ENCODE measurements around the gene YPEL4. TPM values are rescaled to one million over a fixed set of nuclear protein-coding genes. Genes with fewer than 3 reads are reported as not detected.
A peak's percentile ranks its signal among the peaks of the same experiment; 100 is the strongest.

Gene YPEL4
- total RNA-seq, 4 donors from 2014 or later, result 0.31 to 0.68 (median 0.49) TPM

- ATAC-seq, result no peak
- in situ Hi-C loops (cut with MboI; ENCODE audit: low sequenced_read_pairs in 4 of 4), result no loop called here
Observed at GRCh38 chr11:57601297-57601696, 48.4 kb downstream of the YPEL4 start.

GRCh38 chr11:57599381-57599780, 50.3 kb downstream of the YPEL4 start:
- intact Hi-C loops (cut with DNase I; ENCODE audit: low total_unique reads), result loop anchor here (2.0 kb wide), 1 partner anchor 37 kb away; no protein-coding TSS in a partner anchor
- no peaks in the 10 kb centered on the region for H3K9me3 ChIP-seq
- H3K27me3 ChIP-seq, result peaks cover 4 to 16% (median 6%) of the 10 kb centered on the region in 3 donors
- DNase-seq (no peak), ATAC-seq (no peak)
- no peaks in the 10 kb centered on the region for H3K36me3 ChIP-seq
- H3K4me3 ChIP-seq, result peak overlapping the region; percentile 51 to 64 (median 60)
- H3K27ac ChIP-seq, result peak overlapping the region; percentile 76 to 90 (median 84)
- TF ChIP-seq POLR2A (IDR thresholded peaks at IDR 0.05) (no peak), CTCF (IDR thresholded peaks at IDR 0.05 in 4 of 5, conservative IDR thresholded peaks at IDR 0.05 in 1 of 5) (no peak)
- in situ Hi-C loops (cut with MboI; ENCODE audit: low sequenced_read_pairs in 4 of 4), result no loop called here
- peaks cover 0 to 7% of the 10 kb centered on the region in 2 donors for H3K4me1 ChIP-seq

More at GRCh38 chr11:57601297-57601696, 48.4 kb downstream of the YPEL4 start:
- intact Hi-C loops (cut with DNase I; ENCODE audit: low total_unique reads), result no loop called here
- H3K27ac ChIP-seq, result no peak overlapping the region
- no peaks in the 10 kb centered on the region for H3K9me3 ChIP-seq
- peaks cover 0 to 7% of the 10 kb centered on the region in 2 donors for H3K4me1 ChIP-seq
- H3K4me3 ChIP-seq, result no peak overlapping the region
- no peak for TF ChIP-seq POLR2A (IDR thresholded peaks at IDR 0.05)
- TF ChIP-seq CTCF (IDR thresholded peaks at IDR 0.05 in 4 of 5, conservative IDR thresholded peaks at IDR 0.05 in 1 of 5), result no peak
- H3K36me3 ChIP-seq, result no peaks in the 10 kb centered on the region
- H3K27me3 ChIP-seq, result peaks cover 4 to 16% (median 6%) of the 10 kb centered on the region in 3 donors
- DNase-seq, result no peak

GRCh38 chr11:57598831-57599155, 50.9 kb downstream of the YPEL4 start:
- no peak for ATAC-seq
- H3K36me3 ChIP-seq, result no peaks in the 10 kb centered on the region
- in situ Hi-C loops (cut with MboI; ENCODE audit: low sequenced_read_pairs in 4 of 4), result no loop called here

GRCh38 chr11:57597916-57598830, 51.5 kb downstream of the YPEL4 start:
- H3K27me3 ChIP-seq, result peaks cover 4 to 16% (median 6%) of the 10 kb centered on the region in 3 donors
- ATAC-seq (peak; percentile 82 to 85), DNase-seq (peak; percentile 50 to 67)
- in situ Hi-C loops (cut with MboI; ENCODE audit: low sequenced_read_pairs in 4 of 4), result no loop called here
- intact Hi-C loops (cut with DNase I; ENCODE audit: low total_unique reads), result loop anchor here (2.0 kb wide), 2 partner anchors 31 to 39 kb away; partner anchors contain the start of gene UBE2L6
- H3K9me3 ChIP-seq, result no peaks in the 10 kb centered on the region
- peak overlapping the region; percentile 76 to 90 (median 84) for H3K27ac ChIP-seq
- peaks cover 0 to 7% of the 10 kb centered on the region in 2 donors for H3K4me1 ChIP-seq
- H3K4me3 ChIP-seq, result peak overlapping the region; percentile 51 to 64 (median 60)
- H3K36me3 ChIP-seq, result no peaks in the 10 kb centered on the region
- TF ChIP-seq POLR2A (IDR thresholded peaks at IDR 0.05) (no peak), CTCF (IDR thresholded peaks at IDR 0.05 in 4 of 5, conservative IDR thresholded peaks at IDR 0.05 in 1 of 5) (no peak)

More at GRCh38 chr11:57598831-57599155, 50.9 kb downstream of the YPEL4 start:
- intact Hi-C loops (cut with DNase I; ENCODE audit: low total_unique reads), result loop anchor here (2.0 kb wide), 1 partner anchor 38 kb away; no protein-coding TSS in a partner anchor
- no peaks in the 10 kb centered on the region for H3K9me3 ChIP-seq
- H3K27ac ChIP-seq, result peak overlapping the region; percentile 76 to 90 (median 84)
- H3K4me1 ChIP-seq, result peaks cover 0 to 7% of the 10 kb centered on the region in 2 donors
- no peak for TF ChIP-seq POLR2A (IDR thresholded peaks at IDR 0.05)
- no peak for TF ChIP-seq CTCF (IDR thresholded peaks at IDR 0.05 in 4 of 5, conservative IDR thresholded peaks at IDR 0.05 in 1 of 5)
- no peak for DNase-seq
- peaks cover 4 to 16% (median 6%) of the 10 kb centered on the region in 3 donors for H3K27me3 ChIP-seq
- peak overlapping the region; percentile 51 to 64 (median 60) for H3K4me3 ChIP-seq
